Spleen (tissue), 11 donors: ENCODE data around the gene SH3RF3. TPM values are rescaled to one million over a fixed set of nuclear protein-coding genes. Genes with fewer than 3 reads are reported as not detected.

ENCODE experiments used
- DNase-seq: peaks from one replicate; pipeline ENCODE4 v3.0.0-alpha.2; 2020
- H3K27ac ChIP-seq, 8 donors: fragments of 200-600 bp; sonication (generic) in 7 of 8; 1 replicate in 4 of 8; 2 replicates in 4 of 8; pipeline versions ENCODE4 v1.5.0 to v1.8.0; 2016 to 2021; ENCODE audit warnings: inconsistent platforms in 4 of 8, mild to moderate bottlenecking in 4 of 8, moderate library complexity in 1 of 8
- H3K27me3 ChIP-seq, 7 donors: fragments of 200-600 bp; sonication (generic) in 6 of 7; replicated peaks in 1 of 7; 1 replicate in 4 of 7; 2 replicates in 3 of 7; pipeline versions ENCODE4 v1.5.0 to v1.8.0; 2016 to 2021; ENCODE audit warnings: inconsistent platforms in 3 of 7, mild to moderate bottlenecking in 1 of 7
- H3K36me3 ChIP-seq, 6 donors: fragments of 200-600 bp; sonication (generic) in 5 of 6; 1 replicate in 4 of 6; 2 replicates in 2 of 6; pipeline versions ENCODE4 v1.5.0 to v1.8.0; 2016 to 2021; ENCODE audit warnings: inconsistent platforms in 2 of 6
- H3K4me1 ChIP-seq, 6 donors: fragments of 200-600 bp; sonication (generic) in 5 of 6; 1 replicate in 3 of 6; 2 replicates in 3 of 6; pipeline versions ENCODE4 v1.5.0 to v1.8.0; 2016 to 2021; ENCODE audit warnings: inconsistent platforms in 3 of 6
- H3K4me3 ChIP-seq, 8 donors: fragments of 200-600 bp; sonication (generic) in 7 of 8; 1 replicate in 4 of 8; 2 replicates in 4 of 8; pipeline versions ENCODE4 v1.5.0 to v1.8.0; 2016 to 2021; ENCODE audit warnings: inconsistent platforms in 4 of 8, mild to moderate bottlenecking in 4 of 8, moderate library complexity in 2 of 8
- H3K9me3 ChIP-seq, 8 donors: fragments of 200-600 bp; sonication (generic) in 7 of 8; 1 replicate in 4 of 8; 2 replicates in 4 of 8; pipeline versions ENCODE4 v1.5.0 to v1.8.0; 2016 to 2021; ENCODE audit warnings: inconsistent platforms in 4 of 8
- CTCF ChIP-seq, 11 experiments: fragments of 200-600 bp in 7 of 11; fragments of 450-650 bp in 4 of 11; sonication (generic) in 4 of 11; IDR thresholded peaks in 8 of 11; conservative IDR thresholded peaks in 3 of 11; 1 replicate in 7 of 11; 2 replicates in 4 of 11; pipeline versions ENCODE4 v1.4.0 to v1.8.0; 2016 to 2021; ENCODE audit warnings: antibody characterized with exemption in 11 of 11, inconsistent platforms in 4 of 11, mild to moderate bottlenecking in 1 of 11
- POLR2A ChIP-seq, 3 donors: fragments of 450-650 bp; IDR thresholded peaks; one replicate each; pipeline ENCODE4 v1.5.1; 2017; ENCODE audit warnings: antibody characterized with exemption in 3 of 3, mild to moderate bottlenecking in 1 of 3
- POLR2AphosphoS5 ChIP-seq, 3 donors: sonication (generic); formaldehyde crosslinking; IDR thresholded peaks; one replicate each; pipeline ENCODE4 v1.5.1; 2017; ENCODE audit warnings: antibody characterized with exemption in 3 of 3
- WGBS, 5 donors: extraction: QIAGEN DNeasy Blood & Tissue Kit in 3 of 5; methylation state at CpG; one replicate each; pipeline versions ENCODE4 v1.1.5 to v1.1.7; 2013 to 2018; 5-methylcytosine and 5-hydroxymethylcytosine counted together
- intact Hi-C: fragments of 100-400 bp; cut with DNase I; formaldehyde crosslinking; loops from one replicate; pipeline ENCODE4 v1.15.0; 2023; ENCODE audit warnings: low total_unique reads
- polyA plus RNA-seq, 3 donors: library from polyadenylated mRNA; stranded (reverse); fragments of 200-250 nt; gene quantifications; one replicate each; pipeline ENCODE4 v1.2.1, GENCODE V29; 2013
- total RNA-seq, 7 donors: library from RNA; depleted of rRNA in 3 of 7; stranded (reverse); fragments of >200 nt in 3 of 7; fragmentation: NEBNext Ultra II Directional in 4 of 7; extraction: Animal tissue kit (Norgen Biotek cat#: 25700) in 4 of 7; gene quantifications; one replicate each; pipeline versions ENCODE4 v1.1.0 to v1.2.1, GENCODE V29; 2016 to 2021
- donor health status: healthy with polysubstance abuse.
- donor health status: DM: no; HTN: no; CAD: no; lungs with moderate emphysema.
- donor health status: DM: no; HTN: no; CAD: no.
- donor health status: Bipolar disorder and iron deficiency.
- donor health status: healthy.
- donor health status: DM: no; HTN: no; CAD: no.
- donor health status: DM: yes; HTN: yes; CAD: no.

The SH3RF3 gene
- total and polyA plus RNA-seq, 10 donors = 1.3 to 7.6 (median 4.7) TPM

- Histone ChIP-seq H3K9me3 (no peaks in the 10 kb centered on the region), H3K4me3 (no peak overlapping the region), H3K27me3 (no peaks in the 10 kb centered on the region), H3K36me3 (peaks cover 0 to 13% (median 0%) of the 10 kb centered on the region in 6 donors), H3K4me1 (no peaks in the 10 kb centered on the region), H3K27ac (no peak overlapping the region)
- TF ChIP-seq POLR2AphosphoS5 (IDR thresholded peaks at IDR 0.05) = no peak
- TF ChIP-seq CTCF (IDR thresholded peaks at IDR 0.05 in 8 of 11, conservative IDR thresholded peaks at IDR 0.05 in 3 of 11) = no peak
- no peak for TF ChIP-seq POLR2A (IDR thresholded peaks at IDR 0.05)
- 89 to 96% (median 95%) methylated on average over 7 of the region's 7 CpGs for WGBS, 5 donors
- no peak for DNase-seq
- intact Hi-C loops = no loop called here
Observed at GRCh38 chr2:109372614-109373013, 243.6 kb downstream of the SH3RF3 start.

GRCh38 chr2:109373791-109374547, 245.0 kb downstream of the SH3RF3 start:
- no peak for TF ChIP-seq POLR2A (IDR thresholded peaks at IDR 0.05)
- no peak for TF ChIP-seq CTCF (IDR thresholded peaks at IDR 0.05 in 8 of 11, conservative IDR thresholded peaks at IDR 0.05 in 3 of 11)
- TF ChIP-seq POLR2AphosphoS5 (IDR thresholded peaks at IDR 0.05) = no peak
- Histone ChIP-seq H3K27me3 (no peaks in the 10 kb centered on the region), H3K4me1 (no peaks in the 10 kb centered on the region), H3K9me3 (no peaks in the 10 kb centered on the region), H3K27ac (no peak overlapping the region), H3K36me3 (peaks cover 0 to 13% (median 0%) of the 10 kb centered on the region in 6 donors), H3K4me3 (no peak overlapping the region)
- peak; percentile 59 for DNase-seq
- 83 to 94% (median 88%) methylated on average over 8 to 10 of the region's 10 CpGs for WGBS, 5 donors
- intact Hi-C loops = no loop called here

GRCh38 chr2:109374548-109375130, 245.6 kb downstream of the SH3RF3 start:
- 85 to 92% (median 90%) methylated on average over 12 to 16 of the region's 16 CpGs for WGBS, 5 donors
- Histone ChIP-seq H3K4me1 (no peaks in the 10 kb centered on the region), H3K4me3 (no peak overlapping the region), H3K27me3 (no peaks in the 10 kb centered on the region), H3K9me3 (no peaks in the 10 kb centered on the region), H3K27ac (no peak overlapping the region), H3K36me3 (peaks cover 0 to 13% (median 0%) of the 10 kb centered on the region in 6 donors)
- no peak for TF ChIP-seq CTCF (IDR thresholded peaks at IDR 0.05 in 8 of 11, conservative IDR thresholded peaks at IDR 0.05 in 3 of 11)
- peak in 2 of 3 donors; percentile 22 to 30 for TF ChIP-seq POLR2AphosphoS5 (IDR thresholded peaks at IDR 0.05)
- peak; percentile 75 for DNase-seq
- intact Hi-C loops = no loop called here

GRCh38 chr2:109375131-109375561, 246.1 kb downstream of the SH3RF3 start:
- no peak for DNase-seq
- Histone ChIP-seq H3K27ac (no peak overlapping the region), H3K9me3 (no peaks in the 10 kb centered on the region), H3K27me3 (no peaks in the 10 kb centered on the region), H3K4me3 (no peak overlapping the region), H3K4me1 (no peaks in the 10 kb centered on the region), H3K36me3 (peaks cover 0 to 13% (median 0%) of the 10 kb centered on the region in 6 donors)
- 88 to 93% (median 89%) methylated on average over 12 of the region's 12 CpGs for WGBS, 5 donors
- TF ChIP-seq CTCF (IDR thresholded peaks at IDR 0.05 in 8 of 11, conservative IDR thresholded peaks at IDR 0.05 in 3 of 11) (no peak), POLR2AphosphoS5 (IDR thresholded peaks at IDR 0.05) (no peak), POLR2A (IDR thresholded peaks at IDR 0.05) (no peak)
- intact Hi-C loops = no loop called here
